ENCODE results near the gene PTPMT1.
"Not testable (repeated sequence)": the region's sequence is repeated elsewhere in the genome, so short reads cannot be mapped to it uniquely, and the experiment has no call there.

PTPMT1 gene

DNA sequence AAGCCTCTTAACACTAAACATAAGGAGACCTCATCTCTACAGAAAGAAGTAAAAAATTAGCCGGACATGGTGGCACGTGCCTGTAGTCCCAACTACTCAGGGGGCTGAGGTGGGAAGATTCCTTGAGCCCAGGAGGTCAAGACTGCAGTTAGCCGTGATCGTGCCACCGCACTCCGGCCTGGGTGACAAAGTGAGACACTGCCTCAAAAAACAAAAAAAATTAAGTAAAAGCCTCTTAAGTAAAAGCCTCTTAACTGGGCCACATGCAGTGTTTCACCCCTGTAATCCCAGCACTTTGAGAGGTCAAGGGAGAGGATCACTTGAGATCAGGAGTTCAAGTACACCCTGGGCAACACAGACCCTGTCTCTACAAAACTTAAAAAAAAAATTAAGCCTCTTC, 38.2 kb upstream of the PTPMT1 start:
- no peak overlapping the region; the same call in 1 of the 2 replicates for H3K27ac ChIP-seq
- no peak for TF ChIP-seq ZFX (IDR thresholded peaks at IDR 0.05; ENCODE audit: borderline replicate concordance)
- TF ChIP-seq CTCF (IDR thresholded peaks at IDR 0.05): no peak

DNA sequence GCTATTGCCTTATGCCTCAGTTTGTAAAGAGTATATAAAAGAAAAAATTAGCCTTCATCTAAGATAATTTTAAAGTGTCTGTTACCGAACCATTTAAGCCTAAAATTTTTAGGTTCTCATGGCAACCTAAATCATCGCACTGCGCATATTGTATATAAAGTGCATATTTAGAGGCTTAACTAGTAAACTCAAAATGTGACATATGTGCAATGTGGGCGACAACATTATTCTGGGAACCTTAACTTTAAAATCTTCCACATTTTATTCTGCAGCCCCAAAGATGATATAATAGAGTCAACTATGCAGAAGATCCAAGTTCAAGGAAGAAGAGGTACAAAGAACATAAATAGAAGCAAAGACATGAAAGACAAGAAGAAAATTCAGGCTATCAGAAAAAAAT, 35.4 kb upstream of the PTPMT1 start:
- no peak overlapping the region for H3K27ac ChIP-seq
- TF ChIP-seq ZFX (IDR thresholded peaks at IDR 0.05; ENCODE audit: borderline replicate concordance) (no peak), CTCF (IDR thresholded peaks at IDR 0.05) (no peak)

- H3K27ac ChIP-seq: not testable (repeated sequence)
Observed at GRCh38 chr11:47530721-47531120, 34.7 kb upstream of the PTPMT1 start.

DNA sequence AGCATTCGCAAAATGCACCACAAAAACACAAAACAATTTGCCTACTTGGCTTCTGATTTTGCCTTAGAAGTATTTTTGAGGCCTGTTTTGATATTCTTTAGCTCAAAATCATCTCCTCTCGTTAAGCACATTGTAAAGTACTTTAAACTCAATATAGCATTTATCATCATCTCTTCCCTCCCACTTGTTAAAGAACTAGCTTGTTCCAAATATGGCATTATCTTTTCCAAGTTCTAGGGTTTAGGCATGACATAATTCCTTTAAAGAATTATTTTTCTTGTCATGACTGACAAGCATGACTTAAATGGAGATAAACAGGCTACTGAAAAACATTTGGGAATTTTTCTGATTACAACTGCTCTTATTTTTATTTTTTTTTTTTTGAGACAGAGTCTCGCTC, 33.7 kb upstream of the PTPMT1 start:
- no peak overlapping the region for H3K27ac ChIP-seq
- no peak for TF ChIP-seq CTCF (IDR thresholded peaks at IDR 0.05)
- TF ChIP-seq ZFX (IDR thresholded peaks at IDR 0.05; ENCODE audit: borderline replicate concordance): no peak

- H3K27ac ChIP-seq: no peak overlapping the region
- no peak for TF ChIP-seq ZFX (IDR thresholded peaks at IDR 0.05; ENCODE audit: borderline replicate concordance)
- no peak for TF ChIP-seq CTCF (IDR thresholded peaks at IDR 0.05)
Observed at GRCh38 chr11:47532597-47533213, 32.7 kb upstream of the PTPMT1 start.

DNA sequence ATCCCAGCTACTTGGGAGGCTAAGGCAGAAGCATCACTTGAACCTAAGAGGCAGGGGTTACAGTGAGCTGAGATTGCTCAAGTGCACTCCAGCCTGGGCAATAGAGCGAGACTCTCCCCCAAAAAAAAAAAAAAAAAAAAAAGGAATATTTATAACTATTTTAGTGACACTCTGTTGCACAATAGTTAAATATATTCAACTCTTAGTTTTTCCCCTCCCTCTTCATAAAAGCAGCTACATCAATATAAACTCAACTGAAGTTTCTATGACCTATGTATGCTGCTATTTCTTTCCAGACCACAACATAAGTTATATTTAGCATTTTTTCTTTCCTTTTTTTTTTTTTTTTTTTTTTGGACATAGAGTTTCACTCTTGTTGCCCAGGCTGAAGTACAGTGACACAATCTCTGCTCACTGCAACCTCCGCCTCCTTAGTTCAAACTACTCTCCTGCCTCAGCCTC, 31.7 kb upstream of the PTPMT1 start:
- TF ChIP-seq ZFX (IDR thresholded peaks at IDR 0.05; ENCODE audit: borderline replicate concordance) (no peak), CTCF (IDR thresholded peaks at IDR 0.05) (no peak)
- no peak overlapping the region for H3K27ac ChIP-seq

DNA sequence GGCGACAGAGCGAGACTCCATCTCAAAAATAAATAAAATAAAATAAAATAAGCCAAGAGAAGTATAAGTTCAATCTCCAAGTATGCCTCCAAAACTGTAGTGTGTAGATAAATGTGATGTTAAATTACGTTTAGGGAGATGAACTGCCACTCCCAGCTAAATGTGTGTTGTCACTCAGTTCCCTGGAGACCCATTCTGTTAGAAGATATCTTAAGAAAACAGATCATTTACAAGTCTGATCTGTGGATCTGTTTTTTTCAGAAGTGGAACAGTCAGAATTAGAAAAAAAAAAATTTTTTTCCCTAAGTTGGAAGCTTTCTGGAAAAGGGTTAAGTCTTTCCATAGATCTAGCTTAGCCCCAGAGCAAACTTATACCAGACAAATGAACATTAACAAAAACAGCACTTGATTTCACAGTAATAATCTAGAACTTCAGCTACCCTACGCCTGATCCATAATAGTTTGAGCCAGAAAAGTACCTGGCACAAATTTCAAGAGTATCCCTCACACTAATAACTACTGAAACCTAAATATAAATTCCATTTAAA, 30.6 kb upstream of the PTPMT1 start:
- no peak overlapping the region for H3K27ac ChIP-seq
- no peak for TF ChIP-seq ZFX (IDR thresholded peaks at IDR 0.05; ENCODE audit: borderline replicate concordance)

DNA sequence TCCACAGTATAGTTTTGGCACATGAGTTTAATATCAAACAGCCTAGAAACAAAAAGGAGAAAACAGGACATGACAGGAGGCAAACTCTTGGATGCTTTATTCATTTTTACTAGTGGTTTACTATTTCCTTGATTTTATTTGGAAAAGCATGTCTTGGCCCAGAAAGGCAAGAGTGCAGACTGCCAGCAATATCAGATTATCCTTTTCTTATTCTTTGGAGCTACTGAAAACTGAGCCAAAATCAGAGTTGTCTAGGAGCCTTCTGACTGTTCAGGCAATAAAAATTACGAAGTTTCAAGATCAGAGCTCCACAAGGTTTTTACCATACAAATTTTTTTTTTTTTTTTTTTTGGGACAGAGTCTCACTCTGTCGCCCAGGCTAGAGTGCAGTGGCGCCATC, 28.5 kb upstream of the PTPMT1 start:
- H3K27ac ChIP-seq: no peak overlapping the region
- TF ChIP-seq ZFX (IDR thresholded peaks at IDR 0.05; ENCODE audit: borderline replicate concordance) (no peak), CTCF (IDR thresholded peaks at IDR 0.05) (no peak)

All from 22Rv1 (cell line).